B cell (primary cell): ENCODE data around the gene BRD9.
"Not testable (repeated sequence)": the region's sequence is repeated elsewhere in the genome, so short reads cannot be mapped to it uniquely, and the experiment has no call there.

ENCODE experiments used
- EZH2 ChIP-seq: IDR thresholded peaks from 2 replicates; pipeline ENCODE4 v1.6.1; 2012; ENCODE audit warnings: borderline replicate concordance, low read depth, mild to moderate bottlenecking, moderate library complexity, low read length; ENCODE audit not compliant: insufficient read depth, poor library complexity, severe bottlenecking
- TF ChIP-seq, protein P1 (sequence below): fragments of 200-600 bp; IDR thresholded peaks from one replicate; pipeline ENCODE4 v1.8.0; 2022; ENCODE audit warnings: antibody characterized with exemption, mild to moderate bottlenecking

DNA sequence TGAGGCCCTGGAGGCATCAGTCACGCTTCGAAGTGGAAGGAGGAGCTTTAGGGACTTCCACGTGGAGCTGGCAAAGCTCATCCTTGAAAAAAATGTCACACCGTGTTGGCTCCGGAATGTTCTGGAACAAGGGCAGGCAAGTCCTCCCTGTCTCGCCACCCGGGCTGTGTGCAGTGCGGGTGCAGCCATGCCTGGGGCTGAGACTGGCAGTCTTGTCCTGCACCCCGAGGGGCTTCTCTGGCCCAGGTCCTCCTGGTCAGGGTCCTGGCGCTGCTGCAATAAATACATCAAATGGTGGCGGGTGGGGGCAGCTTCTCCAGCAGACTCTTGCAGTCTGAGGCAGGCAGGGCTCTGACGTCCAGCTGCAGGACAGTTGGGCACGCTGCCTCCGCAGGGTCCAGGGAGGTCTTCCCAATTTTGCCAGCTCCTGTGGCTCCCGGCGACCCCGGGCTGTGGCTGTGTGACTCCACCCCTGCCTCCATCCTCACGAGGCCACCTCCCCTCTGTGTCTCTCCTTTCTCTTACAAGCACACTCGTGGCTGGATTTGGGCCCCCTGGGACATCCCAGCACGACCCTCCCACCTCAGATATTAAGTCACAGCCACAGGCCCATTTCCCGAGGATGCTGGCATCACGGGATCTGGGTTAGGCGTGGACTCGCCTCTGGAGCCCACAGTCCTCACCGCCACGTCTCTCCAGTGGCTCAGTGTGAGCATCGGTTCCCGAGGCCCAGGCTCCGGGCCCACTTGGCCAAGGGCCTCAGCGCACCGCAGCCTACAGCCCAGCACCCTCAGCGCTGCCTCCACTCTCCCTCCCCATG lies 50.0 kb downstream of the BRD9 start:
- TF ChIP-seq, protein P1, sequence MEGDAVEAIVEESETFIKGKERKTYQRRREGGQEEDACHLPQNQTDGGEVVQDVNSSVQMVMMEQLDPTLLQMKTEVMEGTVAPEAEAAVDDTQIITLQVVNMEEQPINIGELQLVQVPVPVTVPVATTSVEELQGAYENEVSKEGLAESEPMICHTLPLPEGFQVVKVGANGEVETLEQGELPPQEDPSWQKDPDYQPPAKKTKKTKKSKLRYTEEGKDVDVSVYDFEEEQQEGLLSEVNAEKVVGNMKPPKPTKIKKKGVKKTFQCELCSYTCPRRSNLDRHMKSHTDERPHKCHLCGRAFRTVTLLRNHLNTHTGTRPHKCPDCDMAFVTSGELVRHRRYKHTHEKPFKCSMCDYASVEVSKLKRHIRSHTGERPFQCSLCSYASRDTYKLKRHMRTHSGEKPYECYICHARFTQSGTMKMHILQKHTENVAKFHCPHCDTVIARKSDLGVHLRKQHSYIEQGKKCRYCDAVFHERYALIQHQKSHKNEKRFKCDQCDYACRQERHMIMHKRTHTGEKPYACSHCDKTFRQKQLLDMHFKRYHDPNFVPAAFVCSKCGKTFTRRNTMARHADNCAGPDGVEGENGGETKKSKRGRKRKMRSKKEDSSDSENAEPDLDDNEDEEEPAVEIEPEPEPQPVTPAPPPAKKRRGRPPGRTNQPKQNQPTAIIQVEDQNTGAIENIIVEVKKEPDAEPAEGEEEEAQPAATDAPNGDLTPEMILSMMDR, result not testable (repeated sequence)
- TF ChIP-seq EZH2, result not testable (repeated sequence)
